IPS-20b (cell line): ENCODE results near the gene APP.
"Not testable (repeated sequence)": the region's sequence is repeated elsewhere in the genome, so short reads cannot be mapped to it uniquely, and the experiment has no call there.

Source experiments
- H3K27ac ChIP-seq: one replicate; pipeline ENCODE4 v1.5.1; 2013; ENCODE audit warnings: low read length
- H3K27me3 ChIP-seq: 2 replicates; pipeline ENCODE4 v1.6.1; 2013; ENCODE audit warnings: mild to moderate bottlenecking, low read length, inconsistent platforms; ENCODE audit not compliant: insufficient read depth
- H3K36me3 ChIP-seq: 2 replicates; pipeline ENCODE4 v1.6.1; 2013; ENCODE audit warnings: low read depth, mild to moderate bottlenecking, inconsistent platforms, low read length, moderate library complexity; ENCODE audit not compliant: insufficient read depth
- H3K4me1 ChIP-seq: 2 replicates; pipeline ENCODE4 v1.6.1; 2013; ENCODE audit warnings: mild to moderate bottlenecking, control low read depth, inconsistent platforms, low read length, moderate library complexity; ENCODE audit not compliant: insufficient read depth
- H3K4me3 ChIP-seq: 2 replicates; pipeline ENCODE4 v1.5.1; 2013; ENCODE audit warnings: mild to moderate bottlenecking, low read length, inconsistent platforms
- H3K9ac ChIP-seq: 2 replicates; pipeline ENCODE4 v1.6.1; 2013; ENCODE audit warnings: low read depth, mild to moderate bottlenecking, inconsistent platforms, low read length, moderate library complexity
- H3K9me3 ChIP-seq: 2 replicates; pipeline ENCODE4 v1.6.1; 2013; ENCODE audit warnings: mild to moderate bottlenecking, low read depth, low read length, inconsistent platforms; ENCODE audit not compliant: insufficient read depth

APP gene

GRCh38 chr21:26138615-26139257 lies 31.8 kb downstream of the APP start:
- Histone ChIP-seq H3K4me3 (no peak overlapping the region), H3K36me3 (peaks cover 17% of the 10 kb centered on the region), H3K9me3 (no peaks in the 10 kb centered on the region), H3K9ac (no peak overlapping the region), H3K27ac (no peak overlapping the region), H3K4me1 (peaks cover 2% of the 10 kb centered on the region; the same call in 1 of the 2 replicates), H3K27me3 (no peaks in the 10 kb centered on the region)

- H3K27ac ChIP-seq = no peak overlapping the region
- no peaks in the 10 kb centered on the region for H3K9me3 ChIP-seq
Measured at GRCh38 chr21:26137379-26138060, 33.0 kb downstream of the APP start.

GRCh38 chr21:26136671-26137070 lies 33.9 kb downstream of the APP start:
- H3K27me3 ChIP-seq = no peaks in the 10 kb centered on the region
- peaks cover 2% of the 10 kb centered on the region; the same call in 1 of the 2 replicates for H3K4me1 ChIP-seq
- H3K27ac ChIP-seq = no peak overlapping the region
- no peaks in the 10 kb centered on the region for H3K9me3 ChIP-seq
- no peak overlapping the region for H3K9ac ChIP-seq
- H3K36me3 ChIP-seq = peaks cover 4% of the 10 kb centered on the region; the same call in 1 of the 2 replicates
- no peak overlapping the region for H3K4me3 ChIP-seq

More at GRCh38 chr21:26137379-26138060, 33.0 kb downstream of the APP start:
- peaks cover 2% of the 10 kb centered on the region; the same call in 1 of the 2 replicates for H3K4me1 ChIP-seq
- no peak overlapping the region for H3K9ac ChIP-seq
- H3K4me3 ChIP-seq = no peak overlapping the region
- peaks cover 12% of the 10 kb centered on the region for H3K36me3 ChIP-seq
- no peaks in the 10 kb centered on the region for H3K27me3 ChIP-seq

- H3K27ac ChIP-seq = no peak overlapping the region
- no peaks in the 10 kb centered on the region for H3K27me3 ChIP-seq
- peaks cover 4% of the 10 kb centered on the region; the same call in 1 of the 2 replicates for H3K36me3 ChIP-seq
- no peak overlapping the region for H3K4me3 ChIP-seq
- no peaks in the 10 kb centered on the region for H3K9me3 ChIP-seq
- H3K4me1 ChIP-seq = peaks cover 2% of the 10 kb centered on the region; the same call in 1 of the 2 replicates
- H3K9ac ChIP-seq = no peak overlapping the region
Measured at GRCh38 chr21:26135520-26135919, 35.0 kb downstream of the APP start.

GRCh38 chr21:26131554-26131953 lies 39.0 kb downstream of the APP start:
- Histone ChIP-seq H3K27me3 (no peaks in the 10 kb centered on the region), H3K4me3 (no peak overlapping the region), H3K36me3 (0 out of 2 replicates have a peak, but pooled peaks cover 4% of the 10 kb centered on the region), H3K9me3 (no peaks in the 10 kb centered on the region), H3K9ac (no peak overlapping the region), H3K4me1 (peaks cover 12% of the 10 kb centered on the region), H3K27ac (no peak overlapping the region)

- not testable (repeated sequence) for H3K27ac ChIP-seq
- peaks cover 17% of the 10 kb centered on the region for H3K4me1 ChIP-seq
Measured at GRCh38 chr21:26131053-26131452, 39.5 kb downstream of the APP start.

GRCh38 chr21:26130249-26130881 lies 40.2 kb downstream of the APP start:
- Histone ChIP-seq H3K27me3 (no peaks in the 10 kb centered on the region), H3K27ac (no peak overlapping the region), H3K9me3 (no peaks in the 10 kb centered on the region), H3K4me3 (no peak overlapping the region), H3K36me3 (0 out of 2 replicates have a peak, but pooled peaks cover 4% of the 10 kb centered on the region), H3K4me1 (peaks cover 23% of the 10 kb centered on the region), H3K9ac (no peak overlapping the region)

More at GRCh38 chr21:26131053-26131452, 39.5 kb downstream of the APP start:
- H3K9ac ChIP-seq, H3K27me3 ChIP-seq, H3K9me3 ChIP-seq, H3K36me3 ChIP-seq, H3K4me3 ChIP-seq: not testable (repeated sequence)

GRCh38 chr21:26127918-26128317 lies 42.7 kb downstream of the APP start:
- Histone ChIP-seq H3K27me3 (no peaks in the 10 kb centered on the region), H3K27ac (no peak overlapping the region), H3K4me1 (peaks cover 45% of the 10 kb centered on the region), H3K4me3 (no peak overlapping the region), H3K36me3 (0 out of 2 replicates have a peak, but pooled peaks cover 4% of the 10 kb centered on the region), H3K9ac (no peak overlapping the region), H3K9me3 (no peaks in the 10 kb centered on the region)

- Histone ChIP-seq H3K9me3 (no peaks in the 10 kb centered on the region), H3K4me1 (peaks cover 45% of the 10 kb centered on the region), H3K4me3 (no peak overlapping the region), H3K36me3 (0 out of 2 replicates have a peak, but pooled peaks cover 4% of the 10 kb centered on the region), H3K27ac (no peak overlapping the region), H3K9ac (no peak overlapping the region), H3K27me3 (no peaks in the 10 kb centered on the region)
Measured at GRCh38 chr21:26127073-26127814, 43.3 kb downstream of the APP start.

GRCh38 chr21:26126168-26126553 lies 44.4 kb downstream of the APP start:
- no peaks in the 10 kb centered on the region for H3K9me3 ChIP-seq
- H3K9ac ChIP-seq = peak overlapping the region; percentile 10; the same call in 1 of the 2 replicates
- H3K27me3 ChIP-seq = no peaks in the 10 kb centered on the region
- 0 out of 2 replicates have a peak, but pooled peaks cover 4% of the 10 kb centered on the region for H3K36me3 ChIP-seq
- H3K4me3 ChIP-seq = no peak overlapping the region
- no peak overlapping the region for H3K27ac ChIP-seq
- H3K4me1 ChIP-seq = peaks cover 47% of the 10 kb centered on the region
